PC-3 (cell line): ENCODE data around the gene RANBP1.

Source experiments
- EZH2phosphoT487 ChIP-seq: fragments of 300-600 bp; sonication (generic); IDR thresholded peaks from 2 replicates; pipeline ENCODE4 v1.6.1; 2018; ENCODE audit warnings: mild to moderate bottlenecking, antibody characterized with exemption, low read length, borderline replicate concordance
- TF ChIP-seq, protein P1 (sequence below): fragments of 300-600 bp; sonication (generic); conservative IDR thresholded peaks from 2 replicates; pipeline ENCODE4 v1.5.1; 2017; ENCODE audit warnings: antibody characterized with exemption, low read depth, mild to moderate bottlenecking, low read length

DNA sequence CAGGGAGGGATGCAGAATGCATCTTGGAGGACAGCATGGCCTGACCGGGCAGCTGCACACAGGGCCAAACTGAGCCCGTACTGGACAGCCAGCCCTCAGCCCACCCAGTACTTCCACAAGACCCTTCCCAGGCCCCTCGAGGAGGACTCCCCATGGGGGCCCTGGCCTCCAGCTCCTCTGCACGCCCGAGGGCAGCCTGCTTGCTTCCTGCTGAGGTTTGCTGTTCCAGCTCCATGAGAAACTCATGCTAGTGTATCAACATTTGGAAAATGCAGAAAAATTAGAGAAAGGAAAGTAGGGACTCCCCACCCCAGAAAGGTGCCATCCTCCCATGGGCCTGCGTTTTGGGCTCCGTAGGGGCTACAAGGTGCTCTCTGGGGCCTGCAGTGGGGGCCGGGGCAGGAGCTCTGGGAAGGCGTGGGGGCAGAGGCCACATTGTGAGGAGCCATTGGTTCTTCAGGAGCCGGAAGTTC lies 56.3 kb downstream of the RANBP1 start:
- TF ChIP-seq, protein P1, sequence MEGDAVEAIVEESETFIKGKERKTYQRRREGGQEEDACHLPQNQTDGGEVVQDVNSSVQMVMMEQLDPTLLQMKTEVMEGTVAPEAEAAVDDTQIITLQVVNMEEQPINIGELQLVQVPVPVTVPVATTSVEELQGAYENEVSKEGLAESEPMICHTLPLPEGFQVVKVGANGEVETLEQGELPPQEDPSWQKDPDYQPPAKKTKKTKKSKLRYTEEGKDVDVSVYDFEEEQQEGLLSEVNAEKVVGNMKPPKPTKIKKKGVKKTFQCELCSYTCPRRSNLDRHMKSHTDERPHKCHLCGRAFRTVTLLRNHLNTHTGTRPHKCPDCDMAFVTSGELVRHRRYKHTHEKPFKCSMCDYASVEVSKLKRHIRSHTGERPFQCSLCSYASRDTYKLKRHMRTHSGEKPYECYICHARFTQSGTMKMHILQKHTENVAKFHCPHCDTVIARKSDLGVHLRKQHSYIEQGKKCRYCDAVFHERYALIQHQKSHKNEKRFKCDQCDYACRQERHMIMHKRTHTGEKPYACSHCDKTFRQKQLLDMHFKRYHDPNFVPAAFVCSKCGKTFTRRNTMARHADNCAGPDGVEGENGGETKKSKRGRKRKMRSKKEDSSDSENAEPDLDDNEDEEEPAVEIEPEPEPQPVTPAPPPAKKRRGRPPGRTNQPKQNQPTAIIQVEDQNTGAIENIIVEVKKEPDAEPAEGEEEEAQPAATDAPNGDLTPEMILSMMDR: no peak
- no peak for TF ChIP-seq EZH2phosphoT487
